ENCODE data around the gene CDC123. TPM values are rescaled to one million over a fixed set of nuclear protein-coding genes. Genes with fewer than 3 reads are reported as not detected.

The CDC123 gene
- total and polyA plus RNA-seq, 12 donors: 41.1 to 119 (median 55.7) TPM

DNA sequence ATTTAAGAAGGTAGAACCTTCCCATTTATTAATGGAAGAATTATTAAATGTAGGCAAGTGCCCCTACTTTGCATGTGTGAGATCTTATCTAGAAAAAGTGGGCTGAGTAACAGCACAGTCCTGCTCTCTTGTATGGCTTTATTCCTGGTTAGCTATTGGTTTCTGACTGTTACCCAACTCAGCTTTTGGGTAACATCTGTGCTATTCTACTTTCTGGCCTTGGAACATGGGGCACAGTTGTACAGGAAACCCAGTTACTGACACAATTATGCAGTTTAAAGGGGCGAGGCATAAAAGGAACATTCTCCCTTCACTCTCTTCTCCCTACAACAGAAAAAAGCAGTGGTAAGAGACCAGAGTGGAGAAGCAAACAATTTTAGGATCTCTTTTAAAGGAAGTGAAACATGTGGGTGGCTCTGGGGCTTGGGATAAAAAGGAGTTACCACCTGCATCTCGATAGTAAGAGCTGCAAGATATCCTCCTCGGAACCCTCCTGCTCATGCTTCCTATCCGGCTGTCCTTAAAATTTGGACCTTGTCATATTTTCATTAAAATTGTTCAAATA lies 16.3 kb upstream of the CDC123 start:
- TF ChIP-seq, protein P1, sequence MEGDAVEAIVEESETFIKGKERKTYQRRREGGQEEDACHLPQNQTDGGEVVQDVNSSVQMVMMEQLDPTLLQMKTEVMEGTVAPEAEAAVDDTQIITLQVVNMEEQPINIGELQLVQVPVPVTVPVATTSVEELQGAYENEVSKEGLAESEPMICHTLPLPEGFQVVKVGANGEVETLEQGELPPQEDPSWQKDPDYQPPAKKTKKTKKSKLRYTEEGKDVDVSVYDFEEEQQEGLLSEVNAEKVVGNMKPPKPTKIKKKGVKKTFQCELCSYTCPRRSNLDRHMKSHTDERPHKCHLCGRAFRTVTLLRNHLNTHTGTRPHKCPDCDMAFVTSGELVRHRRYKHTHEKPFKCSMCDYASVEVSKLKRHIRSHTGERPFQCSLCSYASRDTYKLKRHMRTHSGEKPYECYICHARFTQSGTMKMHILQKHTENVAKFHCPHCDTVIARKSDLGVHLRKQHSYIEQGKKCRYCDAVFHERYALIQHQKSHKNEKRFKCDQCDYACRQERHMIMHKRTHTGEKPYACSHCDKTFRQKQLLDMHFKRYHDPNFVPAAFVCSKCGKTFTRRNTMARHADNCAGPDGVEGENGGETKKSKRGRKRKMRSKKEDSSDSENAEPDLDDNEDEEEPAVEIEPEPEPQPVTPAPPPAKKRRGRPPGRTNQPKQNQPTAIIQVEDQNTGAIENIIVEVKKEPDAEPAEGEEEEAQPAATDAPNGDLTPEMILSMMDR (IDR thresholded peaks at IDR 0.05): no peak
- TF ChIP-seq POLR2A (IDR thresholded peaks at IDR 0.05): no peak
- Histone ChIP-seq H3K9me3 (replicated peaks in 1 of 3) (no peaks in the 10 kb centered on the region), H3K27ac (no peak overlapping the region), H3K4me3 (no peak overlapping the region), H3K36me3 (replicated peaks in 1 of 2) (peaks cover 0 to 46% of the 10 kb centered on the region in 2 donors), H3K4me1 (replicated peaks in 1 of 2) (no peaks in the 10 kb centered on the region), H3K27me3 (no peaks in the 10 kb centered on the region)
- intact Hi-C loops (cut with DNase I): no loop called here
- DNase-seq: no peak
- 74 to 91% (median 88%) methylated on average over 4 of the region's 4 CpGs for WGBS, 4 donors

DNA sequence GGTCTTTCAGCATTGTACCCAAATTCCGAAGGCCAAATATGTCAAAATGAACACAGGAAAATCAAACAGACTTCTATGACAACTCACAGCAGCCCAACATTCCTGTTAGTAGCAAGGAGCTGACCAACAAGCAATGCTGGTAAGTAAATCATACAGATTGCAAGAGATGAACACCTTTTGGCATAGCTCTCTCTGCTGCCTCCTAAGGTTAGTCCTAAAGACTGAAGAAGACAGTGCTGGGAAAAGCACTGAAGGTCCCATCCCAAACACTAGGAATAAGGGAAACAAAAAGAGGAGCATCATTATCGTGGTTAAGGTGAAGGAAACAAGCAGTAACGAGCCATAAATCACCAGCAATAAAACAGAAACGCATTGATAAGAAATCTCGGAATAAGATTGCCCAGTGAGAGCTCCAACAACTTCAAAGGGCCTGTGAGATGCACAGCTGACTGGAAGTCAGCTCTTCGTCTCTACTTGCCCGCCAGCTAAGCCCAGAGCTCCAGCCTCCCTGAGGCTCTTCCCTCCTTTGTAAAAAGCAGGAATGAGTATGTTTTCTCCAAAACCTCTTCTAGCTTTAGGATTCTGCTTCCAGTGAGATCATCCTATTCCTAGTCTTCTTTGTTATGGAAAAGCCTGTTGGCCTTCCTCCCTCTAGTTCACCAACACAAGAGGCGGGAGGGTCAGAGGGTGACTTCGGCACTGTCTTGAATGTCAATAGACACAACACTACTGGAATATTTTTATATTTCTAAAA lies 15.6 kb upstream of the CDC123 start:
- H3K27ac ChIP-seq: no peak overlapping the region
- 69 to 85% (median 78%) methylated on average over 9 of the region's 9 CpGs for WGBS, 4 donors
- no peak overlapping the region for H3K4me3 ChIP-seq
- H3K4me1 ChIP-seq (replicated peaks in 1 of 2): no peaks in the 10 kb centered on the region
- intact Hi-C loops (cut with DNase I): no loop called here
- no peaks in the 10 kb centered on the region for H3K9me3 ChIP-seq (replicated peaks in 1 of 3)
- DNase-seq: no peak
- peaks cover 0 to 47% of the 10 kb centered on the region in 2 donors for H3K36me3 ChIP-seq (replicated peaks in 1 of 2)
- TF ChIP-seq, protein P1 (IDR thresholded peaks at IDR 0.05): no peak
- TF ChIP-seq POLR2A (IDR thresholded peaks at IDR 0.05): no peak
- H3K27me3 ChIP-seq: no peaks in the 10 kb centered on the region

DNA sequence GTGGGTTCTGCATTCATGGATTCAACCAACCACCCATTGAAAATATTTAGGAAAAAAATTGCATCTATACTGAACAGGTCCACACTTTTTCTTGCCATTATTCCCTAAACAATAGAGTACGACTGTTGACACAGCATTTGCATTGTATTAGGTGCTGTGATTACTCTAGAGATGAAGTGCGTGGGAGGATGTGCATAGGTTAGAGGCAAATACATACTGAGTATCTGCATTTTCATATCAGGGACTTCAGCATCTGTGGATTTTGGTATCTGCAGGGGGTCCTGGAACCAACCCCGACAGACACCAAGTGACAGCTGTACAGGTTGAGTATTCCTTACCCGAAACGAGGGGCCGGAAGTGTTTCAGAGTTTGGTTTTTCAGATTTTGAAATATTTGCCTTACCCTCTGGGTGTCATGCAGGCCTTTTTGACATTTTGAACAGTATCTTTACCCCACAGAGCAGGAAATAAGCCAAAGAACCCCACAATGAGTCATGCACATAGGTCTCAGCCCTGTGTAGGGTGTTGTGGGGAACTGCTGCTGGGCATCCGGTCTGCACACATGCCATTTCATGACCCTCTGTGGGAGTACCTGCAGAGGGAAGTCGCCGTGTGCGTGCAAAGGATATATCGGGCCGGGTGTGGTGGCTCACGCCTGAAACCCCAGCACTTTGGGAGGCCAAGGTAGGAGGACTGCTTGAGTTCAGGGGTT lies 14.8 kb upstream of the CDC123 start:
- no peak overlapping the region for H3K4me3 ChIP-seq
- no peak overlapping the region for H3K27ac ChIP-seq
- H3K27me3 ChIP-seq: no peaks in the 10 kb centered on the region
- H3K4me1 ChIP-seq (replicated peaks in 1 of 2): no peaks in the 10 kb centered on the region
- peak in 1 of 7 donors; percentile 9 for DNase-seq
- TF ChIP-seq POLR2A (IDR thresholded peaks at IDR 0.05): no peak
- TF ChIP-seq, protein P1 (IDR thresholded peaks at IDR 0.05): no peak
- WGBS, 4 donors: 82 to 94% (median 87%) methylated on average over 7 to 13 of the region's 13 CpGs
- H3K36me3 ChIP-seq (replicated peaks in 1 of 2): peaks cover 0 to 47% of the 10 kb centered on the region in 2 donors
- no peaks in the 10 kb centered on the region for H3K9me3 ChIP-seq (replicated peaks in 1 of 3)
- intact Hi-C loops (cut with DNase I): no loop called here

DNA sequence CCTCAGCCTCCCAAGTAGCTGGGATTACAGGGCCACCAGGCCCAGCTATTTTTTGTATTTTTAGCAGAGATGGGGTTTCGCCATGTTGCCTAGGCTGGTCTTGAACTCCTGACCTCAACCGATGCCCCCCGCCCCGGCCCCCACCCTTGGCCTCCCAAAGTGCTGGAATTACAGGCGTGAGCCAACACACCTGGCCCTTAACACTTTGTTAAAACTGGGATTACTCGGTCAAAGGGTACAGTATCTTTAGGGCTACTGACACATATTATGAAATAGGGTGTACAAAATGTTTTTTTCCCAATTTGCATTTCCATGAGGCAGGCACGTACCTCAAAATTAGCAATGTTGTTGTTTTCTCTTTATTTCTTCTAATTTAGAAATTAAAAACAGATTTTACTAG lies 11.8 kb upstream of the CDC123 start:
- no peak for TF ChIP-seq POLR2A (IDR thresholded peaks at IDR 0.05)
- TF ChIP-seq, protein P1 (IDR thresholded peaks at IDR 0.05): no peak
- Histone ChIP-seq H3K36me3 (replicated peaks in 1 of 2) (peaks cover 0 to 19% of the 10 kb centered on the region in 2 donors), H3K9me3 (replicated peaks in 1 of 3) (no peaks in the 10 kb centered on the region), H3K4me1 (replicated peaks in 1 of 2) (no peaks in the 10 kb centered on the region), H3K27ac (no peak overlapping the region), H3K27me3 (no peaks in the 10 kb centered on the region), H3K4me3 (no peak overlapping the region)
- no peak for DNase-seq
- WGBS, 4 donors: 93 to 99% (median 97%) methylated on average over 7 of the region's 7 CpGs
- intact Hi-C loops (cut with DNase I): no loop called here

Data from adrenal gland (tissue), 12 donors.